ENCODE measurements around the gene NPHP4.

NPHP4 gene

GRCh38 chr1:5877683-5878530 is 114.3 kb downstream of the NPHP4 start:
- no peak for DNase-seq (ENCODE audit: low read depth)

- DNase-seq (ENCODE audit: low read depth), result no peak
Observed at GRCh38 chr1:5877001-5877400, 115.2 kb downstream of the NPHP4 start.

GRCh38 chr1:5876094-5876650 is 116.1 kb downstream of the NPHP4 start:
- DNase-seq (ENCODE audit: low read depth), result no peak

- DNase-seq (ENCODE audit: low read depth), result no peak
Observed at GRCh38 chr1:5875345-5875910, 116.8 kb downstream of the NPHP4 start.

GRCh38 chr1:5874416-5875110 is 117.7 kb downstream of the NPHP4 start:
- no peak for DNase-seq (ENCODE audit: low read depth)

- DNase-seq (ENCODE audit: low read depth), result no peak
Observed at GRCh38 chr1:5873556-5873955, 118.7 kb downstream of the NPHP4 start.

- no peak for DNase-seq (ENCODE audit: low read depth)
Observed at GRCh38 chr1:5872886-5873285, 119.3 kb downstream of the NPHP4 start.

GRCh38 chr1:5868931-5869500 is 123.2 kb downstream of the NPHP4 start:
- DNase-seq (ENCODE audit: low read depth), result no peak

- DNase-seq (ENCODE audit: low read depth), result no peak
Observed at GRCh38 chr1:5865774-5866173, 126.5 kb downstream of the NPHP4 start.

GRCh38 chr1:5865056-5865455 is 127.2 kb downstream of the NPHP4 start:
- DNase-seq (ENCODE audit: low read depth), result no peak

GRCh38 chr1:5864256-5864655 is 128.0 kb downstream of the NPHP4 start:
- DNase-seq (ENCODE audit: low read depth), result no peak

- DNase-seq (ENCODE audit: low read depth), result no peak
Observed at GRCh38 chr1:5863238-5863637, 129.0 kb downstream of the NPHP4 start.

GRCh38 chr1:5861871-5862825 is 130.1 kb downstream of the NPHP4 start:
- no peak for DNase-seq (ENCODE audit: low read depth)

GRCh38 chr1:5860277-5860676 is 131.9 kb downstream of the NPHP4 start:
- no peak for DNase-seq (ENCODE audit: low read depth)

- DNase-seq (ENCODE audit: low read depth), result no peak
Observed at GRCh38 chr1:5859766-5860165, 132.5 kb downstream of the NPHP4 start.

GRCh38 chr1:5858844-5859407 is 133.3 kb downstream of the NPHP4 start:
- no peak for DNase-seq (ENCODE audit: low read depth)

- DNase-seq (ENCODE audit: low read depth), result no peak
Observed at GRCh38 chr1:5858246-5858645, 134.0 kb downstream of the NPHP4 start.

GRCh38 chr1:5857508-5858090 is 134.6 kb downstream of the NPHP4 start:
- DNase-seq (ENCODE audit: low read depth), result no peak

- DNase-seq (ENCODE audit: low read depth), result no peak
Observed at GRCh38 chr1:5857011-5857410, 135.2 kb downstream of the NPHP4 start.

GRCh38 chr1:5856246-5856815 is 135.9 kb downstream of the NPHP4 start:
- DNase-seq (ENCODE audit: low read depth), result no peak

All from stimulated activated CD4-positive, alpha-beta T cell treated with anti-CD3 and anti-CD28 coated beads, Interleukin-2, amount 100 ng/mL, for 4 hours (primary cell).